KOPT-K1 (cell line): ENCODE measurements around the gene CRCP.
"Not testable (repeated sequence)": the region's sequence is repeated elsewhere in the genome, so short reads cannot be mapped to it uniquely, and the experiment has no call there.

Experiments used
- H3K27ac ChIP-seq: fragments of 200-600 bp; sonication (generic); 2 replicates; pipeline ENCODE4 v1.5.1; 2016; ENCODE audit warnings: antibody characterized with exemption, mild to moderate bottlenecking, low read depth, low read length; ENCODE audit not compliant: poor library complexity, severe bottlenecking
- H3K36me3 ChIP-seq: fragments of 200-600 bp; sonication (generic); 2 replicates; pipeline ENCODE4 v1.5.1; 2017; ENCODE audit warnings: antibody characterized with exemption, mild to moderate bottlenecking, low read length, moderate library complexity; ENCODE audit not compliant: insufficient read depth
- H3K9me3 ChIP-seq: fragments of 200-600 bp; sonication (generic); 2 replicates; pipeline ENCODE4 v1.5.1; 2017; ENCODE audit warnings: antibody characterized with exemption, low read length, mild to moderate bottlenecking; ENCODE audit not compliant: insufficient read depth, poor library complexity, severe bottlenecking

CRCP gene

GRCh38 chr7:66127172-66127571, 12.5 kb downstream of the CRCP start:
- H3K36me3 ChIP-seq, result peaks cover 41% of the 10 kb centered on the region
- H3K9me3 ChIP-seq, H3K27ac ChIP-seq: not testable (repeated sequence)

DNA sequence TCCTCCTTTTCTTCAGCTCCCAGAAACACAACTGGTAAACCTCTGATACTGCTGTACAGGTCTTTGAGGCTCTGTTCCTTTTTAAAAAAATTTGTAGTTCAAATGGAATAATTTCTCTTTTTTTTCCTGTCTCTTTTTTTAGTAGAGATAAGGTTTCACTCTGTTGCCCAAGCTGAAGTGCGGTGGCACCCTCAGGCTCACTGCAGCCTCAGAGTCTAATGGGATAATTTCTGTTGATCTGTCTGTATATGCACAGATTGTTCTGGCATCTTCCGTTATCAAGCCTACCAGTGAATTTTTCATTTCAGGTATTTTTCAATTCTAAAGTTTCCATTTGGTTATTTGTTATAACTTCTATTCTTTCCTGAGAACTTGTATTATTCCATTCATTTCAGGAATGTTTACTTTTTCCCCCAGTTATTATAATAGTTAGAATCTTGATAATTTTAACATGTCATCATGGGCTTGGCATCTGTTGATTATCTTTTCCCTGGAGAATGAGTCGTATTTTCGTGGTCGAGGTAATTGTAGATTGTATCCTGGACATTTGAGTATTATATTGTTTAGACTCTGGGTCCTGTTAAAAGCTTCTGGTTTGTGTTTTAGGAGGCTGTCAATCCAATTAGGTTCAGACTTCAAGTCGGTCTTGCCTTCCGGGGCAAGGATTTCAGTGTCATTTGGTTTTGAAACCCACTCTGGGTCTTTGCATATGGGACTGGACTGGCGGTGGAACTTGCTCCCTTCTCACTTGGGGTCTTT, 24.5 kb downstream of the CRCP start:
- H3K9me3 ChIP-seq, result no peaks in the 10 kb centered on the region
- peaks cover 97% of the 10 kb centered on the region for H3K36me3 ChIP-seq
- no peak overlapping the region for H3K27ac ChIP-seq

GRCh38 chr7:66140924-66141323, 26.3 kb downstream of the CRCP start:
- Histone ChIP-seq H3K27ac (no peak overlapping the region), H3K9me3 (no peaks in the 10 kb centered on the region), H3K36me3 (peaks cover 97% of the 10 kb centered on the region)

GRCh38 chr7:66142334-66142733, 27.7 kb downstream of the CRCP start:
- Histone ChIP-seq H3K27ac (no peak overlapping the region), H3K9me3 (no peaks in the 10 kb centered on the region), H3K36me3 (peaks cover 99% of the 10 kb centered on the region)

- Histone ChIP-seq H3K27ac (no peak overlapping the region), H3K9me3 (no peaks in the 10 kb centered on the region), H3K36me3 (peaks cover 99% of the 10 kb centered on the region)
These were observed 28.3 kb downstream of the CRCP start for GRCh38 chr7:66142996-66143395.

DNA sequence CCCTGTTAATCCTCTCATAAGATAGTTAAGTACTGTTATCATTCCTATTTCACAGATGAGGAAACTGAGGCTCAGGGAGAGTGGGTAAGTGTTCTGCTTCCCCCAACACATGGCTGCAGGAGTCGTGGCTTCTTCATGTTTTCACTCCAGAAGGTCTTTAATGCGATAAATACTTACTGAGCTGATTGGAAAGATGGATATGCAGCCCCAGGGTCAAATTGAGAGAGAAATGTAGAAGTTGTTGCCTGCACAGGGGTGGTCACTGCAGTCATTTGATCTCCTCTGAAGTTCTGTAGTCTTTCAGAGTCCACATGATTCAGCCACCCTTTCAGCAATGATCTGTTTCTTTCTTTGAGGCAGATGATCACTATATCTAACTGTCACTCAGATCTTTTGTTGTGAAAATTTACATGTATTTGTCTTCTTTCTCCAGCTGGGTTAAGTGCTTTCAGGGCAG, 29.3 kb downstream of the CRCP start:
- Histone ChIP-seq H3K27ac (no peak overlapping the region), H3K36me3 (peaks cover 100% of the 10 kb centered on the region), H3K9me3 (no peaks in the 10 kb centered on the region)

DNA sequence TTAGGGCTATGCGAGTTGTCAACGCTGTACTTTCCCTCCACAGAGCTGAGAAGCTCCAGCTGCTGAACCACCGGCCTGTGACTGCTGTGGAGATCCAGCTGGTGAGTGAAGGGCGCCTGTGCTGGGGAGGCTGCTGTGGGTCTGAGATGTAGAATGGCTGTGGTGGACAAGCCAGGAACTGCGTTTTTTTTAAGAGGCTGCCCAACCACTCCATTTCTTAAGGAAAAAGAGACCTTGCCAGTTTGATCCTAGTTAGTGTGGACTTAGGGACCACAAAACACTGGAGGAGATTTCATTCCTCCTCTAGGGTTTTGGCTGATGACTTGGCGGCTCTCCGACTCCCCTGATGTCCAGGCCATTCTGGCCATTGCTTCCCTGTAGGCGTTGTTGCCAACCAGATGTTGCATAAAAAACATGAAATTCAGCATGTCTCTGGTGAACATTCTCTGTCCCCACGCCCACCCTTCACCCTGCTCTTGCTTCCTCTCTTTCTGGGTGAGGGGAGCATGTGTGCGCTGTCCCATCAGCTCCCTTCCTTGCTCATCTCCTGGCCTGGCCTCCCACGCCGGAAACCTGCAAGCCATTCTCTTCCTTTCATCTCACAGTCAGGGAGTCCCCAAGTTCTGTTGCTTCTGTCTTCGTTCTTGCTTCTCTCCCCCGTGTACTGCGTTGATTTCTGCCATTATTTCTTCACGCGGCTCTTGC, 30.9 kb downstream of the CRCP start:
- Histone ChIP-seq H3K9me3 (no peaks in the 10 kb centered on the region), H3K27ac (no peak overlapping the region)

GRCh38 chr7:66146701-66147100, 32.1 kb downstream of the CRCP start:
- H3K36me3 ChIP-seq, result peaks cover 100% of the 10 kb centered on the region
- H3K27ac ChIP-seq, result no peak overlapping the region
- H3K9me3 ChIP-seq, result no peaks in the 10 kb centered on the region

More for the DNA sequence above, 30.9 kb downstream of the CRCP start:
- peaks cover 100% of the 10 kb centered on the region for H3K36me3 ChIP-seq

DNA sequence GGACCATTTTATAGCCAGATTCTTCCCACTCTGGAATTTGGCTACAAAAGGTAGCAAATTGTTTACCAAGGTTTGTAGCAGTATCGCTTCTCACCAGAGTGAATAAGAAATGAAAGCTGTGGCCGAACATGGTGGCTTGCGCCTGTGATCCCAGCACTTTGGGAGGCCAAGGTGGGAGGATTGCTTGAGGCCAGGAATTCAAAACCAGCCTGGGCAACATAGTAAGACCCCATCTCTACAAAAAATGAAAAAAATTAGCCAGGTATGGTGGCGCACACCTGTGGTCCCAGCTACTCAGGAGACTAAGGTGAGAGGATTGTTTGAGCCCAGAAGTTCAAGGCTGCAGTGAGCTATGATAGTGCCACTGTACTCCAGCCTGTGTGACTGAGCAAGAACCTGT, 33.0 kb downstream of the CRCP start:
- H3K27ac ChIP-seq, H3K9me3 ChIP-seq: not testable (repeated sequence)
- peaks cover 100% of the 10 kb centered on the region for H3K36me3 ChIP-seq

GRCh38 chr7:66150471-66150870, 35.8 kb downstream of the CRCP start:
- peaks cover 100% of the 10 kb centered on the region for H3K36me3 ChIP-seq
- H3K27ac ChIP-seq, result no peak overlapping the region
- H3K9me3 ChIP-seq, result no peaks in the 10 kb centered on the region

- H3K36me3 ChIP-seq, result peaks cover 100% of the 10 kb centered on the region
- no peaks in the 10 kb centered on the region for H3K9me3 ChIP-seq
- no peak overlapping the region for H3K27ac ChIP-seq
These were observed 37.9 kb downstream of the CRCP start for GRCh38 chr7:66152371-66153191.

GRCh38 chr7:66153691-66154090, 39.0 kb downstream of the CRCP start:
- peaks cover 100% of the 10 kb centered on the region for H3K36me3 ChIP-seq
- peaks cover 9% of the 10 kb centered on the region for H3K9me3 ChIP-seq
- H3K27ac ChIP-seq, result no peak overlapping the region

DNA sequence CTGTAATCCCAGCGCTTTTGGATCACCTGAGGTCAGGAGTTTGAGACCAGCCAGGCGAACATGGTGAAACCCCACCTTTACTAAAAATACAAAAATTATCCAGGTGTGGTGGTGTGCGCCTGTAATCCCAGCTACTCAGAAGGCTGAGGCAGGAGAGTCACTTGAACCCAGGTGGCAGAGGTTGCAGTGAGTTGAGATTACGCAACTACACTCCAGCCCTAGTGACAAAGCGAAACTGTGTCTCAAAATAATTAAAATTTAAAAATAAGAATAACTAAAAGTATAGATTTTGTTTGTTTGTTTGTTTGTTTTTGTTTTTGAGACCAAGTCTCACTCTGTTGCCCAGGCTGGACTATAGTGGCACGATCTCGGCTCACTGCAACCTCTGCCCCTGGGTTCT, 41.4 kb downstream of the CRCP start:
- Histone ChIP-seq H3K36me3 (peaks cover 82% of the 10 kb centered on the region), H3K9me3 (peaks cover 12% of the 10 kb centered on the region)
- H3K27ac ChIP-seq, result not testable (repeated sequence)

DNA sequence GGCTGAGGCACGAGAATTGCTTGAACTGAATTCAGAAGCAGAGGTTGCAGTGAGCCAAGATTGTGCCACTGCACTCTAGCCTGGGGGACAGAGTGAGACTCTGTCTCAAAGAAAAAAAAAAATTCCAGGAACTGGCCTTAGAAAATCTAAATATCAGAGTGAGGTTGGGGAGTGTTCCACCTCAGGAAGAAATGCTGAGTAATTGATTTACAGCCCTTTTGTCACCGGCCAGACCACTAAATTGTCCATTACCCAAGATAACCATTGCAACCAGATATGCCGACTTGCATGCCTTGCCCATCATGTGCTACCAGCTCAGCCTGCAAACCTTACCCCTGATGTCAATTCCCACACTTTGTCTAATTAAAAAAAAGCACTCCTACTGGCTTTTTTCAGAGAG, 42.4 kb downstream of the CRCP start:
- H3K36me3 ChIP-seq, result peaks cover 72% of the 10 kb centered on the region
- H3K27ac ChIP-seq, result no peak overlapping the region
- peaks cover 12% of the 10 kb centered on the region for H3K9me3 ChIP-seq

- peaks cover 17% of the 10 kb centered on the region for H3K36me3 ChIP-seq
- no peak overlapping the region for H3K27ac ChIP-seq
- peaks cover 12% of the 10 kb centered on the region for H3K9me3 ChIP-seq
These were observed 48.0 kb downstream of the CRCP start for GRCh38 chr7:66162622-66163021.
